ENCODE measurements around the gene GNPTAB. TPM values are rescaled to one million over a fixed set of nuclear protein-coding genes. Genes with fewer than 3 reads are reported as not detected.

GNPTAB gene
- total RNA-seq, 1 experiment from 2014 or later, result 21.0 TPM

DNA sequence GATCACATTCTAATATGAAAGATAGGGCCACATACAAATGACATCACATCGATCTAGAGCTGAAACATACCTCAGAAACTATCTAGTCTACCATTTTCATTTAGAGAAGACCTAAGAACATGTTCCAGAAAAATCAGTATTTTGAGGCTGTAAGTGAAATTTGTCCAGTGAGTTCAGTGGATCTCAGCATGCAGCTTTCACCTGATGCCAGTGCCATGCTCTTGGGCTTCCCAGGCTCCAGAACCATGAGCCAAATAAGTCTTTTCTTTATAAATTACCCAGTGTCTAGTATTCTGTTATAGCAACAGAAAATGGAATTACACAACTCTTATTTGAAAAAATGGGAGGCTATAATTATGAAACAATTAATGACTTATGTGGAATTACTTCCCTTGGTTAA, 124.4 kb downstream of the GNPTAB start:
- no peaks in the 10 kb centered on the region for H3K9me2 ChIP-seq (replicated peaks; ENCODE audit: low read length)
- ATAC-seq, result no peak
- no peak overlapping the region for H3K9ac ChIP-seq (ENCODE audit: low read length)
- no peak overlapping the region for H3K4me2 ChIP-seq (ENCODE audit: low read length)
- H3K4me3 ChIP-seq (ENCODE audit: low read length), result no peak overlapping the region
- no peaks in the 10 kb centered on the region for H3F3A ChIP-seq (ENCODE audit: low read length, unreplicated experiment)
- CTCF ChIA-PET, result no interaction called here
- no peak overlapping the region for H2AFZ ChIP-seq (ENCODE audit: low read length)
- TF ChIP-seq EZH2phosphoT487 (IDR thresholded peaks at IDR 0.05; ENCODE audit: borderline replicate concordance, low read length) (no peak), EZH2 (IDR thresholded peaks at IDR 0.05; ENCODE audit: low read length, unreplicated experiment) (no peak)
- TF ChIP-seq, protein P1, sequence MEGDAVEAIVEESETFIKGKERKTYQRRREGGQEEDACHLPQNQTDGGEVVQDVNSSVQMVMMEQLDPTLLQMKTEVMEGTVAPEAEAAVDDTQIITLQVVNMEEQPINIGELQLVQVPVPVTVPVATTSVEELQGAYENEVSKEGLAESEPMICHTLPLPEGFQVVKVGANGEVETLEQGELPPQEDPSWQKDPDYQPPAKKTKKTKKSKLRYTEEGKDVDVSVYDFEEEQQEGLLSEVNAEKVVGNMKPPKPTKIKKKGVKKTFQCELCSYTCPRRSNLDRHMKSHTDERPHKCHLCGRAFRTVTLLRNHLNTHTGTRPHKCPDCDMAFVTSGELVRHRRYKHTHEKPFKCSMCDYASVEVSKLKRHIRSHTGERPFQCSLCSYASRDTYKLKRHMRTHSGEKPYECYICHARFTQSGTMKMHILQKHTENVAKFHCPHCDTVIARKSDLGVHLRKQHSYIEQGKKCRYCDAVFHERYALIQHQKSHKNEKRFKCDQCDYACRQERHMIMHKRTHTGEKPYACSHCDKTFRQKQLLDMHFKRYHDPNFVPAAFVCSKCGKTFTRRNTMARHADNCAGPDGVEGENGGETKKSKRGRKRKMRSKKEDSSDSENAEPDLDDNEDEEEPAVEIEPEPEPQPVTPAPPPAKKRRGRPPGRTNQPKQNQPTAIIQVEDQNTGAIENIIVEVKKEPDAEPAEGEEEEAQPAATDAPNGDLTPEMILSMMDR (conservative IDR thresholded peaks at IDR 0.05; ENCODE audit: low read depth, low read length), result no peak
- H3K4me1 ChIP-seq (ENCODE audit: insufficient read depth, low read length), result peaks cover 8% of the 10 kb centered on the region; the same call in 1 of the 2 replicates
- peaks cover 23% of the 10 kb centered on the region for H3K79me2 ChIP-seq (ENCODE audit: low read length)
- POLR2A ChIA-PET (ENCODE audit: unreplicated experiment), result no interaction called here
- intact Hi-C loops (cut with micrococcal nuclease), result no loop called here
- H3K27ac ChIP-seq (ENCODE audit: low read length), result no peak overlapping the region
- no peaks in the 10 kb centered on the region for H3K9me3 ChIP-seq (ENCODE audit: low read length)
- no peak for DNase-seq
- no peaks in the 10 kb centered on the region for H3K36me3 ChIP-seq (ENCODE audit: low read depth, low read length)
- BruUV-seq (replicated peaks), result no TSS peak
- no peaks in the 10 kb centered on the region for H3K27me3 ChIP-seq (ENCODE audit: low read length)
- H4K20me1 ChIP-seq (ENCODE audit: low read length), result peaks cover 4% of the 10 kb centered on the region; the same call in 1 of the 2 replicates

DNA sequence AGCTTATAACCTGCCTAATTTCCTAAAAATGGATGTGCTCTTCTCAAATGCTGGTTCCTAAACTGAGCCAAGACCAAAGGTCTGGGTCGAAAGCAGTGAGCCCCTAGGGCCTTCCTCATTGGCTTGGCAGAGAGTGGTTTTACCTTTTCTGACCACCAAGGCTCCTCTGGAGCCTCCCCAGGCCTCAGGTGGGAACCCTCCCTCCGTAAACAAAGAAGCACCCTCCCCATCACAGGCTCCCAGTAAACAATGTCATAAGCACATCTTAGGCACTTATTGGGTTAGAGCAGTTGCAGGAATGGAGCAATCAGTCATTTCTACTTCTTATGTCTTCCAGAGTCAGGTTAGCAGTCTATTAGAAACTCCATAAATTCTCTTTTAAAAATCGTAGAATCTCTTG, 127.3 kb downstream of the GNPTAB start:
- Histone ChIP-seq H3K36me3 (ENCODE audit: low read depth, low read length) (no peaks in the 10 kb centered on the region), H4K20me1 (ENCODE audit: low read length) (no peaks in the 10 kb centered on the region), H3K9me3 (ENCODE audit: low read length) (no peaks in the 10 kb centered on the region), H3K27me3 (ENCODE audit: low read length) (no peaks in the 10 kb centered on the region), H3K9me2 (replicated peaks; ENCODE audit: low read length) (no peaks in the 10 kb centered on the region), H3K9ac (ENCODE audit: low read length) (no peak overlapping the region), H2AFZ (ENCODE audit: low read length) (no peak overlapping the region), H3K79me2 (ENCODE audit: low read length) (peaks cover 35% of the 10 kb centered on the region), H3K27ac (ENCODE audit: low read length) (no peak overlapping the region), H3K4me3 (ENCODE audit: low read length) (no peak overlapping the region), H3F3A (ENCODE audit: low read length, unreplicated experiment) (no peaks in the 10 kb centered on the region), H3K4me1 (ENCODE audit: insufficient read depth, low read length) (peaks cover 14% of the 10 kb centered on the region), H3K4me2 (ENCODE audit: low read length) (no peak overlapping the region)
- no peak for ATAC-seq
- TF ChIP-seq, protein P1 (conservative IDR thresholded peaks at IDR 0.05; ENCODE audit: low read depth, low read length), result no peak
- TF ChIP-seq EZH2 (IDR thresholded peaks at IDR 0.05; ENCODE audit: low read length, unreplicated experiment), result no peak
- no peak for TF ChIP-seq EZH2phosphoT487 (IDR thresholded peaks at IDR 0.05; ENCODE audit: borderline replicate concordance, low read length)
- no peak for DNase-seq
- ChIA-PET CTCF (no interaction called here), POLR2A (ENCODE audit: unreplicated experiment) (no interaction called here)
- BruUV-seq (replicated peaks), result no TSS peak
- intact Hi-C loops (cut with micrococcal nuclease), result no loop called here

DNA sequence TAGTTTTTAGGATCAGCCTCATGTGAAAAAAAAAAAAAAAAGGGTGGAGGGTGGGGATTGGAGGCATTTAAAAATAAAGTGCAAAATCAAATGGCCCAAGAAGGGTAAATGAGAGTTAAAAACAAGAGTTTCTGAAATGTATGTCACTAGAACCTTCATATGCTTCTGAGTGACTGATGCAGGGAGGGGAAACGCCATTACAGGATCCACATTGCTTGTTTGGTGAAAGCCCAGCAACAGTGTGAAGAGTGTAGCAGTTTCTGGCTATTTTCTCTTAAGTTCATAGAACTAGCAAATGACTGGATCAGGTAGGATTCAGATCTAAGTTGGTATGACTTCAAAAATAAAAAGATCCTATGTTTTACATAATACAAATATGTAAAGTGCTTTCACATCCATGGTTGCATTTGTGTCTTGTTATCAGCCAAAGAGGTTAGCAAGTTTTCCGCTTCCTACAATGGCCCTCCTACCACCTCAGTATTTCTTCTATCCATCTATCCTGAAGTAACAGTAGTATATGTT, 130.4 kb downstream of the GNPTAB start:
- Histone ChIP-seq H3K4me3 (ENCODE audit: low read length) (no peak overlapping the region), H3K9ac (ENCODE audit: low read length) (no peak overlapping the region), H3K27me3 (ENCODE audit: low read length) (no peaks in the 10 kb centered on the region), H3K4me2 (ENCODE audit: low read length) (no peak overlapping the region), H3F3A (ENCODE audit: low read length, unreplicated experiment) (no peaks in the 10 kb centered on the region), H3K36me3 (ENCODE audit: low read depth, low read length) (no peaks in the 10 kb centered on the region), H3K9me3 (ENCODE audit: low read length) (no peaks in the 10 kb centered on the region), H3K4me1 (ENCODE audit: insufficient read depth, low read length) (peaks cover 12% of the 10 kb centered on the region), H3K27ac (ENCODE audit: low read length) (no peak overlapping the region), H4K20me1 (ENCODE audit: low read length) (no peaks in the 10 kb centered on the region), H3K79me2 (ENCODE audit: low read length) (peaks cover 42% of the 10 kb centered on the region), H3K9me2 (replicated peaks; ENCODE audit: low read length) (no peaks in the 10 kb centered on the region), H2AFZ (ENCODE audit: low read length) (no peak overlapping the region)
- CTCF ChIA-PET, result no interaction called here
- TF ChIP-seq, protein P1 (conservative IDR thresholded peaks at IDR 0.05; ENCODE audit: low read depth, low read length), result no peak
- no peak for TF ChIP-seq EZH2phosphoT487 (IDR thresholded peaks at IDR 0.05; ENCODE audit: borderline replicate concordance, low read length)
- no peak for TF ChIP-seq EZH2 (IDR thresholded peaks at IDR 0.05; ENCODE audit: low read length, unreplicated experiment)
- intact Hi-C loops (cut with micrococcal nuclease), result no loop called here
- POLR2A ChIA-PET (ENCODE audit: unreplicated experiment), result no interaction called here
- ATAC-seq, result no peak
- no peak for DNase-seq
- no TSS peak for BruUV-seq (replicated peaks)

All from PC-3 (cell line).